HCT116 (cell line): ENCODE data around the gene P2RX3. TPM values are rescaled to one million over a fixed set of nuclear protein-coding genes. Genes with fewer than 3 reads are reported as not detected.

Experiments
- ATAC-seq: fragments of 200-7000 bp; cut with Tn5 transposase; 2 replicates; pipeline ENCODE4 v1.9.1; 2020; ENCODE audit warnings: mild to moderate bottlenecking, moderate library complexity
- BruUV-seq: library from RNA; stranded (reverse); fragments of 400-500 nt; replicated peaks from 2 replicates; lab custom pipeline; 2021; lab: Mats Ljungman, UMichigan
- CTCF ChIA-PET: fragments of 300-600 bp; sonication (Branson Sonifier 250); formaldehyde crosslinking; loops from one replicate; lab custom pipeline; 2021; ENCODE audit warnings: antibody characterized with exemption; lab: Charles Lee
- POLR2A ChIA-PET: fragments of 300-600, 350-600 bp; sonication (Branson Sonifier 250); formaldehyde crosslinking; loops from one replicate; lab custom pipeline; 2021; ENCODE audit warnings: antibody characterized with exemption; lab: Charles Lee
- RAD21 ChIA-PET, 2 experiments: fragments of 300-600 bp; sonication (Branson Sonifier 250); formaldehyde crosslinking; loops; one replicate each; lab custom pipeline; 2023; ENCODE audit warnings: low total read pairs in 2 of 2; ENCODE audit not compliant: uncharacterized antibody in 2 of 2, unreplicated experiment in 2 of 2, low non-redundant PET in 1 of 2; lab: Charles Lee
- DNase-seq: peaks from one replicate; pipeline ENCODE4 v3.0.0-alpha.2; 2010; ENCODE audit warnings: low read depth, low spot score
- H2AFZ ChIP-seq: fragments of 200-600 bp; shearing (Covaris generic), sonication (generic); 2 replicates; pipeline ENCODE4 v1.6.1; 2017; ENCODE audit warnings: low read depth, mixed run types, mixed read lengths, antibody characterized with exemption, low read length; ENCODE audit not compliant: poor library complexity, severe bottlenecking
- H3K27ac ChIP-seq: 2 replicates; pipeline ENCODE4 v1.5.1; 2012; ENCODE audit warnings: low read depth, low read length
- H3K27me3 ChIP-seq: fragments of 200-600 bp; sonication (generic); 2 replicates; pipeline ENCODE4 v1.6.1; 2016; ENCODE audit warnings: mixed run types, low read length, mixed read lengths; ENCODE audit not compliant: insufficient read depth
- H3K36me3 ChIP-seq, 2 experiments: fragments of 200-500 bp in 1 of 2; fragments of 200-600 bp in 1 of 2; sonication (Bioruptor generic) in 1 of 2; sonication (generic) in 1 of 2; 2 replicates each; pipeline versions ENCODE4 v1.5.1 to v1.6.1; 2014 to 2016; ENCODE audit warnings: low read length in 2 of 2, inconsistent platforms in 1 of 2, mixed read lengths in 1 of 2, mixed run types in 1 of 2; ENCODE audit not compliant: insufficient read depth in 2 of 2, control insufficient read depth in 1 of 2
- H3K4me1 ChIP-seq, 2 experiments: fragments of 200-600 bp in 1 of 2; sonication (generic) in 1 of 2; 2 replicates each; pipeline versions ENCODE4 v1.5.1 to v1.6.1; 2012 to 2017; ENCODE audit warnings: low read length in 2 of 2, inconsistent platforms in 1 of 2, mild to moderate bottlenecking in 1 of 2, mixed read lengths in 1 of 2, mixed run types in 1 of 2, moderate library complexity in 1 of 2; ENCODE audit not compliant: insufficient read depth in 2 of 2, control insufficient read depth in 1 of 2
- H3K4me2 ChIP-seq: fragments of 200-600 bp; sonication (generic); 2 replicates; pipeline ENCODE4 v1.6.1; 2017; ENCODE audit warnings: mixed run types, low read length, mixed read lengths
- H3K4me3 ChIP-seq, 2 experiments: fragments of 200-600 bp in 1 of 2; sonication (generic) in 1 of 2; replicated peaks in 1 of 2; 2 replicates each; pipeline ENCODE4 v1.5.1; 2011 to 2016; ENCODE audit warnings: low read length in 2 of 2, control low read depth in 1 of 2, low read depth in 1 of 2, mild to moderate bottlenecking in 1 of 2, mixed read lengths in 1 of 2, mixed run types in 1 of 2
- H3K79me2 ChIP-seq: fragments of 200-600 bp; sonication (generic); 2 replicates; pipeline ENCODE4 v1.6.1; 2017; ENCODE audit warnings: mild to moderate bottlenecking, mixed run types, low read length, moderate library complexity, mixed read lengths; ENCODE audit not compliant: insufficient read depth
- H3K9ac ChIP-seq: fragments of 200-600 bp; sonication (generic); 2 replicates; pipeline ENCODE4 v1.6.1; 2016; ENCODE audit warnings: low read length, mixed read lengths
- H3K9me2 ChIP-seq: fragments of 200-600 bp; sonication (generic), shearing (Covaris generic); 2 replicates; pipeline ENCODE4 v1.6.1; 2017; ENCODE audit warnings: mixed run types, mild to moderate bottlenecking, moderate library complexity; ENCODE audit not compliant: insufficient read depth
- H3K9me3 ChIP-seq, 2 experiments: fragments of 200-500 bp in 1 of 2; fragments of 200-600 bp in 1 of 2; sonication (Bioruptor generic) in 1 of 2; sonication (generic) in 1 of 2; 2 replicates each; pipeline ENCODE4 v1.6.1; 2014 to 2017; ENCODE audit warnings: low read length in 2 of 2, mixed read lengths in 2 of 2, inconsistent platforms in 1 of 2, low read depth in 1 of 2, mild to moderate bottlenecking in 1 of 2, mixed run types in 1 of 2, moderate library complexity in 1 of 2; ENCODE audit not compliant: control insufficient read depth in 1 of 2, insufficient read depth in 1 of 2
- H4K20me1 ChIP-seq: fragments of 200-600 bp; sonication (generic), shearing (Covaris generic); 2 replicates; pipeline ENCODE4 v1.6.1; 2017; ENCODE audit warnings: mixed run types, mild to moderate bottlenecking, moderate library complexity; ENCODE audit not compliant: insufficient read depth
- ATF3 ChIP-seq: IDR thresholded peaks from 2 replicates; pipeline ENCODE4 v1.6.1; 2012
- CBX3 ChIP-seq: IDR thresholded peaks from 2 replicates; pipeline ENCODE4 v1.6.1; 2012; ENCODE audit warnings: low read depth
- CEBPB ChIP-seq: IDR thresholded peaks from 2 replicates; pipeline ENCODE4 v1.6.1; 2012; ENCODE audit warnings: low read depth
- CTCF ChIP-seq, 3 experiments: fragments of 200-600 bp in 1 of 3; sonication (generic) in 1 of 3; IDR thresholded peaks in 2 of 3; conservative IDR thresholded peaks in 1 of 3; 2 replicates each; pipeline ENCODE4 v1.5.1; 2012 to 2017; ENCODE audit warnings: low read depth in 2 of 3, low read length in 2 of 3, antibody characterized with exemption in 1 of 3, borderline replicate concordance in 1 of 3, control low read depth in 1 of 3, mild to moderate bottlenecking in 1 of 3, mixed read lengths in 1 of 3, mixed run types in 1 of 3, moderate library complexity in 1 of 3; ENCODE audit not compliant: insufficient read depth in 1 of 3
- EGR1 ChIP-seq: IDR thresholded peaks from 2 replicates; pipeline ENCODE4 v1.6.1; 2012; ENCODE audit warnings: low read depth
- ELF1 ChIP-seq: IDR thresholded peaks from 2 replicates; pipeline ENCODE4 v1.6.1; 2012; ENCODE audit warnings: low read depth, borderline replicate concordance
- EZH2 ChIP-seq: fragments of 200-600 bp; sonication (generic); IDR thresholded peaks from 2 replicates; pipeline ENCODE4 v1.6.1; 2017; ENCODE audit warnings: antibody characterized with exemption, mixed run types
- EZH2phosphoT487 ChIP-seq: fragments of 200-600 bp; IDR thresholded peaks from 2 replicates; pipeline ENCODE4 v1.6.1; 2018; ENCODE audit warnings: antibody characterized with exemption, borderline replicate concordance
- JUND ChIP-seq: IDR thresholded peaks from 2 replicates; pipeline ENCODE4 v1.6.1; 2012
- MAX ChIP-seq: IDR thresholded peaks from 2 replicates; pipeline ENCODE4 v1.6.1; 2012
- POLR2A ChIP-seq: IDR thresholded peaks from 2 replicates; pipeline ENCODE4 v1.7.0; 2011; ENCODE audit warnings: borderline replicate concordance; ENCODE audit not compliant: insufficient read depth, insufficient read length; ENCODE audit errors: extremely low read depth
- SIN3A ChIP-seq: IDR thresholded peaks from 2 replicates; pipeline ENCODE4 v1.6.1; 2012; ENCODE audit warnings: low read depth
- SRF ChIP-seq: IDR thresholded peaks from 2 replicates; pipeline ENCODE4 v1.6.1; 2012; ENCODE audit warnings: low read depth
- YY1 ChIP-seq: IDR thresholded peaks from 2 replicates; pipeline ENCODE4 v1.6.1; 2011; ENCODE audit warnings: low read length, low read depth, moderate library complexity, mild to moderate bottlenecking; ENCODE audit not compliant: insufficient replicate concordance; ENCODE audit errors: extremely low read depth
- ZFX ChIP-seq: fragments of 450-650 bp; IDR thresholded peaks from 2 replicates; pipeline ENCODE4 v1.6.1; 2017
- ZNF274 ChIP-seq: fragments of 200-500 bp; sonication (Bioruptor generic); IDR thresholded peaks from 2 replicates; pipeline ENCODE4 v1.6.1; 2014; ENCODE audit warnings: mild to moderate bottlenecking, low read depth, low read length, inconsistent platforms
- intact Hi-C: fragments of 100-400 bp; cut with micrococcal nuclease; formaldehyde crosslinking; loops from 2 replicates; pipeline ENCODE4 v1.10.0; 2022
- total RNA-seq: library from RNA; stranded (reverse); gene quantifications from one replicate; pipeline ENCODE4 v1.2.1, GENCODE V29; 2021; ENCODE audit not compliant: unreplicated experiment

The P2RX3 gene
- total RNA-seq, 1 experiment from 2014 or later, result not detected

- H3K36me3 ChIP-seq, result peaks cover 0 to 4% of the 10 kb centered on the region in 2 experiments; a peak in 1 of 4 replicates
Measured at GRCh38 chr11:57417056-57417455, 78.9 kb downstream of the P2RX3 start.

More at GRCh38 chr11:57417056-57417455, 78.9 kb downstream of the P2RX3 start:
- ATAC-seq (no peak), DNase-seq (no peak)
- Histone ChIP-seq H2AFZ (no peak overlapping the region), H3K4me3 (no peak overlapping the region), H3K79me2 (no peaks in the 10 kb centered on the region), H3K27me3 (no peaks in the 10 kb centered on the region), H3K27ac (no peak overlapping the region), H3K9me2 (no peaks in the 10 kb centered on the region), H4K20me1 (no peaks in the 10 kb centered on the region), H3K9me3 (no peaks in the 10 kb centered on the region), H3K4me2 (no peak overlapping the region), H3K4me1 (peaks cover 0 to 4% of the 10 kb centered on the region in 2 experiments; a peak in 1 of 4 replicates), H3K9ac (no peak overlapping the region)
- ChIA-PET CTCF (no interaction called here), RAD21 (no interaction called here), POLR2A (no interaction called here)
- no TSS peak for BruUV-seq
- intact Hi-C loops, result no loop called here
- TF ChIP-seq JUND (no peak), CTCF (IDR thresholded peaks at IDR 0.05 in 2 of 3, conservative IDR thresholded peaks at IDR 0.05 in 1 of 3; ENCODE audit: borderline replicate concordance in 1 of 3, insufficient read depth in 1 of 3, low read depth in 2 of 3, low read length in 2 of 3) (no peak), POLR2A (no peak), EGR1 (no peak), ZNF274 (no peak), ATF3 (no peak), EZH2 (no peak), SRF (no peak), CEBPB (no peak), YY1 (no peak), ZFX (no peak), CBX3 (no peak), EZH2phosphoT487 (no peak), MAX (no peak), SIN3A (no peak), ELF1 (no peak)
